ENCODE results near the gene KANK4.

DNA sequence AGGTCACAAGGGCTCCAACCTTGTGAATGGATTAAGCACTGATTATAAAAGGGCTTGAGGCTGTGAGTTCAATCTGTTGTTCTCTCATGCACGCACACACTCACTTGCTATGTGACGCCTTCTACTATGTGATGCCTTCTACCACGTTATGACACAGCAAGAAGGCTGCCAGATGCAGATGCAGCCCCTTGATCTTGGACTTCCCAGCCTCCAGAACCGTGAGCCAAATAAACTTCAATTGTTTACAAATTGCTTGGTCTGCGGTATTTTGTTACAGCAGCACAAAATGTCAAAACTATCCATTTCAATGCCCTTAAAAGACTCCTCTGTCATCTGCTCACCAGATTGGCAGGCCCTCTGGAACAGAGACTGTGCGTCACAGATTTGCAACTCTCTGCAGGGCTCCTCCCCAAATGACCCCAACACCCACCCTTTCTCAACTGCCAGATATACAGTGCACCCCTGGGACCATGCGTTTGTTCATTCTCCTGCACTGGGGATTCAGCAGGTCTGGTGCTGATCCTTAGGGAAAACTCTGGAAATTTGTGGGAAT lies 47.8 kb upstream of the KANK4 start:
- no peak for TF ChIP-seq POLR2A (IDR thresholded peaks at IDR 0.05)
- TF ChIP-seq, protein P1, sequence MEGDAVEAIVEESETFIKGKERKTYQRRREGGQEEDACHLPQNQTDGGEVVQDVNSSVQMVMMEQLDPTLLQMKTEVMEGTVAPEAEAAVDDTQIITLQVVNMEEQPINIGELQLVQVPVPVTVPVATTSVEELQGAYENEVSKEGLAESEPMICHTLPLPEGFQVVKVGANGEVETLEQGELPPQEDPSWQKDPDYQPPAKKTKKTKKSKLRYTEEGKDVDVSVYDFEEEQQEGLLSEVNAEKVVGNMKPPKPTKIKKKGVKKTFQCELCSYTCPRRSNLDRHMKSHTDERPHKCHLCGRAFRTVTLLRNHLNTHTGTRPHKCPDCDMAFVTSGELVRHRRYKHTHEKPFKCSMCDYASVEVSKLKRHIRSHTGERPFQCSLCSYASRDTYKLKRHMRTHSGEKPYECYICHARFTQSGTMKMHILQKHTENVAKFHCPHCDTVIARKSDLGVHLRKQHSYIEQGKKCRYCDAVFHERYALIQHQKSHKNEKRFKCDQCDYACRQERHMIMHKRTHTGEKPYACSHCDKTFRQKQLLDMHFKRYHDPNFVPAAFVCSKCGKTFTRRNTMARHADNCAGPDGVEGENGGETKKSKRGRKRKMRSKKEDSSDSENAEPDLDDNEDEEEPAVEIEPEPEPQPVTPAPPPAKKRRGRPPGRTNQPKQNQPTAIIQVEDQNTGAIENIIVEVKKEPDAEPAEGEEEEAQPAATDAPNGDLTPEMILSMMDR (IDR thresholded peaks at IDR 0.05) = no peak
